Middle frontal gyrus (tissue), 1 donor: ENCODE data around the gene COL11A2.

Experiments
- DNase-seq: peaks from one replicate; pipeline ENCODE4 v3.0.0-alpha.2; 2015; ENCODE audit warnings: low spot score; ENCODE audit errors: extremely low spot score

COL11A2 gene

DNA sequence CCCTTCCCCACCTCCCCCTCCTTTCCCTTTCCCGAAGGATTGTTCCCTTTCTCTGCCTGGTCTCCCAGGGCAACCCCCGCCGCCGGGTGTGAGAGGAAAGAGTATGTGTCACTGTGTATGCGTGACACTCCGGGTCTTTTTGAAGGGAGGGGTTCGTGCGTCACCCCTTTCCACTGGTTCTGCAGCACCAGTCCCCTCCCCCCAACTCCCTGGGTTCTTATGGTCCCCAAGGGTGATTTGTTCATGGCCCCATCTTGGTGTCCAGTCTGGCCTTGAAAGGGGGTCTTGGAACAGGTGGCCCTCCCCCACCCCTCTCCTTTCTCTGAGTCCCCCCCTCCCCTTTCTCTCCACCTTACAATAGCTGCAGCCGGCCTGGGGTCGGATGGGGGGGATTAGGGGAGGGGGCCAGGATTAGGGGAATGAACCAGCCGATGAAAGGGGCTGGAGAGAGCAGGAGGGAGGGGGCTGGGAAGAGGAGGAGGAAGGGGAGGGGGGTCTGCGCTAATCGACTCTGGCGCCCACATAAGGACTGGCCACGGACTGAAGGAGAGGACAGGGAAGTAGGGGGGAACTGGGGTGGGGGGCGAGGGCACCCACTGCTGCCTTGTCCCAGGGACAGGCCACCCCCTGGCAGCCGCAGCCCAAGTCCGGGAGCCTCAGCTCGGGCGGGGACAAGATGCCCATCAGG is 14.7 kb upstream of the COL11A2 start:
- no peak for DNase-seq

- no peak for DNase-seq
Measured at GRCh38 chr6:33206027-33206863, 14.0 kb upstream of the COL11A2 start.

DNA sequence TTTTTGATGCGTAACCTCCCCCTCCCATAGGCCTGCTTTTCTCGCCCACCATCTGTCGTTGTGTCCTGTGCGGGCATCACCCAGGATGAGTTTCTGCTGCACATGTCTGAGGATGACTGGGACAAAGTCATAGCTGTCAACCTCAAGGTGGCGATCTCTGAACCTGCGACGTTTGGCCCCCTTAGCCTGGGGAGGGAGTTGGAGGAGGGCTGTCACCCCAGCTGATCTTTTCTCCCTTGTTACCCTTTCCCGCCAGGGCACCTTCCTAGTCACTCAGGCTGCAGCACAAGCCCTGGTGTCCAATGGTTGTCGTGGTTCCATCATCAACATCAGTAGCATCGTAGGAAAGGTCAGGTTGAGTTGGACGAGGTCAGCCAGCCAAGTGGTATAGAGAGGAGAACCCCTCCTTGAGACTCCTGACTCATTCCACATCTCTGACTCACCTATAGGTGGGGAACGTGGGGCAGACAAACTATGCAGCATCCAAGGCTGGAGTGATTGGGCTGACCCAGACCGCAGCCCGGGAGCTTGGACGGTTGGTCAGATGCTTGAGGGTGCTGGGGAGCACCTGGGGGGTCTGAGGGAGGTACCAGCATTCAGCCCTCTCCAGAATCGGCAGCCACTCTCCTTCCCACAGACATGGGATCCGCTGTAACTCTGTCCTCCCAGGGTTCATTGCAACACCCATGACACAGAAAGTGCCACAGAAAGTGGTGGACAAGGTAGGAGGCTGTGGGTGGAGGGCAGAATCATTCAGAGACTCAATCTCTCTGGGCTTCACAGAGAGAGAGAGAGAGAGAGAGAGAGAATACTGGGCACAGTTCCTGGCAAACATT is 13.1 kb upstream of the COL11A2 start:
- no peak for DNase-seq

DNA sequence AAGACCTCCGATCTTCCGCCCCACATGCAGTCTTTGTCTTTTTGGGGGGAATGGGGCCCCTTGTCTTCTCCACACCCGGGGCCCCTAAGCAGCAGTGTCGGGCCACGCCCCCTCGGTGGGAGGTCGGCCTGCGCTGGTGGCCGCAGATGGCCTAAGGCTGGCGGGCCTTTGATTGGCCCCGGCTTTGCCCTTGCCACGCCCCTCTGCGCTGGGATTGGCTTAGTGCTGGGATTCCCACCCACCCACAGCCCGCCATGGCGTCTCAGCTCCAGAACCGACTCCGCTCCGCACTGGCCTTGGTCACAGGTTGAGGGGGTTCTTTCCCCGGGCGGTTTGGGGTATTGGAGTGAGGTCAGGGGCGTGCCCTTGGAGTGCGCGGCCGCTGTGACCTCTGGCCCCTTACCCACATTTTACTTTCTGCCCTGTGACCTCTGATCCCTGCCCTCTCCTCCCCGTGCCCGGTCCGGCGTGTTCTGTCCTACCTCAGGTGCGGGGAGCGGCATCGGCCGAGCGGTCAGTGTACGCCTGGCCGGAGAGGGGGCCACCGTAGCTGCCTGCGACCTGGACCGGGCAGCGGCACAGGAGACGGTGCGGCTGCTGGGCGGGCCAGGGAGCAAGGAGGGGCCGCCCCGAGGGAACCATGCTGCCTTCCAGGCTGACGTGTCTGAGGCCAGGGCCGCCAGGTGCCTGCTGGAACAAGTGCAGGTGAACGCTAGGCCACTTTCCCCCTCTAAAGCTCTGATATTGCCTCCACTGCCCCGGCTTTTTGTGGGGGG is 12.3 kb upstream of the COL11A2 start, which contains the start of gene HSD17B8:
Gene HSD17B8 (plus strand): TSS at position 241 of the 776 bp plus-strand sequence. CDS start 14 bp downstream, at position 255.
- peak; percentile 87 for DNase-seq

DNA sequence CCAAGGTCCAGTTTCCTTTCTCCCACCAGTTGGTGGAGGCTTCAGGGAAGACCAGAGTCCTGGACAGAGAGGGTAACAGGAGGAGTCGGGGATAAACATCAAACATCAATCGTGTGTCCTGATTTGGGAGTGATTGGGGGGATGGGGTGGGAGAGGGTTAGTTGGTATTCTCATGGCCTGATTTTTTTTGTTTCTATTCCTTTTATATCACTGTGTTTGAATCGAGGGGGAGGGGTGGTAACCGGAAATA is 11.8 kb upstream of the COL11A2 start:
- no peak for DNase-seq

DNA sequence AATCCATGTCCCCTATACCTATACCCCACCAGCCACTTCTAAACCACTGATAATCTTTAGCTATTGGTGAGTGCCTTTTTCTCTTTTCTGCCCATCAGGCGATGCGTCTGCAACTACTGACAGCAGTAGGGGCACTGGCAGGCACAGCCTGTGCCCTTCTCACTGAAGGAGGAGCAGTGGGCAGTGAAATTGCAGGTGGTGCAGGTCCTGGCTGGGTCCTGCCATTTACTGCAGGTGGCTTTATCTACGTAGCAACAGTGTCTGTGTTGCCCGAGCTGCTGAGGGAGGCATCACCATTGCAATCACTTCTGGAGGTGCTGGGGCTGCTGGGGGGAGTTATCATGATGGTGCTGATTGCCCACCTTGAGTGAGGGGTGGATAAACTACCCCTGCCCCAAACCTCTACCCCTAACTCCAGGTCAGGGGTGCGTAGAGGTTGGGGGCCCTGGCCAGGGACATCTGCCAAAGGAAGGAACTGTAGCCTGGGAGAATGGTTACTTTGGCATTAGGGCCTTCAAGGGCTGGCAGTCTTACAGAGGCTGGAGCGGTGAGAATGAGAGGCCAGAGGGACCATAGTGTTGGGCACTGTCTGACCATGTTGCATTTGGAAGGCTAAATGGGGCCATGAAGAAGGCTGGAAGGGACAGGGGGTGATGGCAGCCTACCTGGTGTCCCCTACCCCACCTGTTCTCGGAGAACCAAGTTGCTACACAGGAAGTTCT is 11.3 kb upstream of the COL11A2 start:
- no peak for DNase-seq

DNA sequence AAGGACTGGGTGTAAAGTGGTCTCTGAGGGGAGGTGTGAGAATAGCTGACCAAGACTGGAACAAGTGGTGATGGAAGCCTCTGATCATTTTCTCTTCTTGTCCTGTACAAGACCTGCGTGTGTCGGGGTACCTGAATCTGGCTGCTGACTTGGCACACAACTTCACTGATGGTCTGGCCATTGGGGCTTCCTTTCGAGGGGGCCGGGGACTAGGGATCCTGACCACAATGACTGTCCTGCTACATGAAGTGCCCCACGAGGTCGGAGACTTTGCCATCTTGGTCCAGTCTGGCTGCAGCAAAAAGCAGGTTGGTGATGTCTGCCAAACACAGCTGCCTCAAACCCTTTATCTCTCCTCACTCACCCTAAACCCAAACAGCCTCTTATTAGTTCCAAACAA is 10.5 kb upstream of the COL11A2 start:
- DNase-seq, result no peak

DNA sequence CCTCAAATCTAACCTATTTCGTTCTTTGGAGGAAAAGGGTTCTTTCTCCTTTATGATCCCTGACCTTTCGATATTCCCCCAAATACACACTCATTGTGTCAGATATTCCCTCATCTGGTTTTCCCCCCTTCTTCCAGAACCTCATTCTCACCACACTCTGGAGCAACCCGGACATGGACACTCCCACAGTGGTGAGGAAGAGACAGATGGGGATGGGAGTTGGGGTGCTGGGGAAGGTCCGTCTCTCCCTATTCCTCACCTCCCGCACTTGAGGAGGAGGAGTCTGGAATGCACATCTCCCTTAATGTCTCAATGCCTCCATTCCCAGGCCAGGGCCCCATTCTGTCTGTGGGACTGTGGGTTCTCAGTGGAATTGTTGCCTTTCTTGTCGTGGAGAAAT is 9.7 kb upstream of the COL11A2 start:
- DNase-seq, result no peak

DNA sequence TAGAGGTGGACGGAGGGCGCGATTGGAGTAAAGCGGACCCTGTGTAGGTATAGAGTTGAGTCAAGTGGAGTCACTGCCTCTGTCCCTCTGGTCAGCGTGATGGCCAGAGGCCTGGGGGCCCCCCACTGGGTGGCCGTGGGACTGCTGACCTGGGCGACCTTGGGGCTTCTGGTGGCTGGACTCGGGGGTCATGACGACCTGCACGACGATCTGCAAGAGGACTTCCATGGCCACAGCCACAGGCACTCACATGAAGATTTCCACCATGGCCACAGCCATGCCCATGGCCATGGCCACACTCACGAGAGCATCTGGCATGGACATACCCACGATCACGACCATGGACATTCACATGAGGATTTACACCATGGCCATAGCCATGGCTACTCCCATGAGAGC is 8.9 kb upstream of the COL11A2 start:
- DNase-seq, result no peak

- peak; percentile 98 for DNase-seq
Measured at GRCh38 chr6:33200219-33201146, 8.2 kb upstream of the COL11A2 start, which contains the start of the genes RXRB and SLC39A7. TSS of gene RXRB (minus strand) at chr6:33200665. CDS start at chr6:33200476, 189 bp downstream. TSS of gene SLC39A7 (plus strand) at chr6:33200867. CDS start at chr6:33201246, 379 bp downstream.

- DNase-seq, result no peak
Measured at GRCh38 chr6:33199687-33200218, 7.5 kb upstream of the COL11A2 start.

- DNase-seq, result no peak
Measured at GRCh38 chr6:33198853-33199436, 6.7 kb upstream of the COL11A2 start.

- DNase-seq, result no peak
Measured at GRCh38 chr6:33198159-33198852, 6.0 kb upstream of the COL11A2 start.

- DNase-seq, result no peak
Measured at GRCh38 chr6:33197431-33198048, 5.3 kb upstream of the COL11A2 start.

- no peak for DNase-seq
Measured at GRCh38 chr6:33195304-33196165, 3.3 kb upstream of the COL11A2 start.

DNA sequence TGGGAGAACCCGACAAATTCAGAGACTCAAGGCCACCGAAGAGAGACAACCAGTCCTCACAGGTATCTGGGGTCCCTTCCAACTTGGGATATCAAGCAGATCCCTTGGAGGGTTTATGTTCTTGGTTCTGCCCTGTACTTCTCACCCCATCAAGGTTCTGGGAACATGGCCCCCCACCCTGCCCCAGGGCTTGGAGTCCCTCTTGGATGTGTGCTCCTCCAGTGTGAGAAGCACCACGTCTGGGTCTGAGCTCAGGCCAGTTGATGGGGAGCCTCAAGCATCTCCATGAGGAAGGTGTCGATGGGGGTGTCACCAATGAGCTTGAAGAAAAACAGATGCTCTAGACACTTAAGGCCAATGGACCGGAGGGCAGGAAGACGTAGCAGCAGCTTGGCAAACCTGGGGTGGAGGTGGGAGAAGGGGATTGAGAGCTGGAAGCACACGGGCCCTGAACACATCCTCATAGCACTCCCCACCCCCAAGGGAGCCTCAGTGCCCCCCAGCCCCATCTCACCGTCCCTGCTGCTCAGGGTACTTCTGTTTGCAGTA is 2.2 kb upstream of the COL11A2 start:
- DNase-seq, result no peak
